ENCODE data around the gene VTN.

VTN gene

GRCh38 chr17:28324781-28325180 lies 45.3 kb downstream of the VTN start:
- Histone ChIP-seq H3K36me3 (ENCODE audit: insufficient read depth, low read length) (peaks cover 65% of the 10 kb centered on the region), H3K4me2 (ENCODE audit: low read length) (no peak overlapping the region), H4K20me1 (ENCODE audit: insufficient read depth, low read length) (no peaks in the 10 kb centered on the region), H3K9me3 (ENCODE audit: low read length) (no peaks in the 10 kb centered on the region), H3K9me2 (ENCODE audit: low read depth, low read length) (no peaks in the 10 kb centered on the region), H3K79me2 (ENCODE audit: insufficient read depth, low read length) (peaks cover 47% of the 10 kb centered on the region), H3K27me3 (ENCODE audit: insufficient read depth, low read length) (no peaks in the 10 kb centered on the region), H3K9ac (ENCODE audit: low read length) (no peak overlapping the region), H3F3A (ENCODE audit: insufficient read depth, low read length) (no peaks in the 10 kb centered on the region), H3K27ac (ENCODE audit: low read depth, low read length, poor library complexity, severe bottlenecking) (no peak overlapping the region), H3K4me3 (ENCODE audit: low read depth, low read length, poor library complexity, severe bottlenecking) (no peak overlapping the region), H2AFZ (ENCODE audit: low read length) (no peak overlapping the region), H3K4me1 (ENCODE audit: insufficient read depth, low read length, severe bottlenecking) (peaks cover 26% of the 10 kb centered on the region)
- TF ChIP-seq CTCF (IDR thresholded peaks at IDR 0.05; ENCODE audit: low read length) (no peak), EZH2 (IDR thresholded peaks at IDR 0.05; ENCODE audit: borderline replicate concordance, low read length) (no peak)

GRCh38 chr17:28324267-28324745 lies 45.8 kb downstream of the VTN start:
- H3K4me3 ChIP-seq (ENCODE audit: low read depth, low read length, poor library complexity, severe bottlenecking) = no peak overlapping the region
- no peak overlapping the region for H3K9ac ChIP-seq (ENCODE audit: low read length)
- H2AFZ ChIP-seq (ENCODE audit: low read length) = no peak overlapping the region
- no peak overlapping the region for H3K4me2 ChIP-seq (ENCODE audit: low read length)
- peaks cover 28% of the 10 kb centered on the region for H3K4me1 ChIP-seq (ENCODE audit: insufficient read depth, low read length, severe bottlenecking)
- no peak overlapping the region for H3K27ac ChIP-seq (ENCODE audit: low read depth, low read length, poor library complexity, severe bottlenecking)
- no peaks in the 10 kb centered on the region for H3K27me3 ChIP-seq (ENCODE audit: insufficient read depth, low read length)
- no peaks in the 10 kb centered on the region for H3F3A ChIP-seq (ENCODE audit: insufficient read depth, low read length)
- peaks cover 52% of the 10 kb centered on the region for H3K79me2 ChIP-seq (ENCODE audit: insufficient read depth, low read length)
- H3K36me3 ChIP-seq (ENCODE audit: insufficient read depth, low read length) = peaks cover 63% of the 10 kb centered on the region
- no peaks in the 10 kb centered on the region for H3K9me2 ChIP-seq (ENCODE audit: low read depth, low read length)
- no peaks in the 10 kb centered on the region for H3K9me3 ChIP-seq (ENCODE audit: low read length)
- no peaks in the 10 kb centered on the region for H4K20me1 ChIP-seq (ENCODE audit: insufficient read depth, low read length)
- no peak for TF ChIP-seq CTCF (IDR thresholded peaks at IDR 0.05; ENCODE audit: low read length)
- no peak for TF ChIP-seq EZH2 (IDR thresholded peaks at IDR 0.05; ENCODE audit: borderline replicate concordance, low read length)

- H3K9ac ChIP-seq (ENCODE audit: low read length) = peak overlapping the region; percentile 97
- peak overlapping the region; percentile 87 for H3K4me3 ChIP-seq (ENCODE audit: low read depth, low read length, poor library complexity, severe bottlenecking)
- H3K9me2 ChIP-seq (ENCODE audit: low read depth, low read length) = no peaks in the 10 kb centered on the region
- H3K4me1 ChIP-seq (ENCODE audit: insufficient read depth, low read length, severe bottlenecking) = peaks cover 40% of the 10 kb centered on the region
- no peaks in the 10 kb centered on the region for H3K9me3 ChIP-seq (ENCODE audit: low read length)
- H4K20me1 ChIP-seq (ENCODE audit: insufficient read depth, low read length) = no peaks in the 10 kb centered on the region
- peaks cover 54% of the 10 kb centered on the region for H3K79me2 ChIP-seq (ENCODE audit: insufficient read depth, low read length)
- no peaks in the 10 kb centered on the region for H3F3A ChIP-seq (ENCODE audit: insufficient read depth, low read length)
- H3K4me2 ChIP-seq (ENCODE audit: low read length) = peak overlapping the region; percentile 86
- H3K36me3 ChIP-seq (ENCODE audit: insufficient read depth, low read length) = peaks cover 25% of the 10 kb centered on the region; the same call in 1 of the 2 replicates
- H2AFZ ChIP-seq (ENCODE audit: low read length) = no peak overlapping the region
- TF ChIP-seq CTCF (IDR thresholded peaks at IDR 0.05; ENCODE audit: low read length) (no peak), EZH2 (IDR thresholded peaks at IDR 0.05; ENCODE audit: borderline replicate concordance, low read length) (no peak)
- H3K27ac ChIP-seq (ENCODE audit: low read depth, low read length, poor library complexity, severe bottlenecking) = peak overlapping the region; percentile 59
- H3K27me3 ChIP-seq (ENCODE audit: insufficient read depth, low read length) = no peaks in the 10 kb centered on the region
Observed at GRCh38 chr17:28320215-28321061, 49.7 kb downstream of the VTN start.

All from OCI-LY1 (cell line).